GM12873 (cell line): Measurements from ENCODE around the gene SLC49A3.

Experiments
- TF ChIP-seq, protein P1 (sequence below): IDR thresholded peaks from 2 replicates; pipeline ENCODE4 v1.5.1; 2012; ENCODE audit warnings: low read depth, mild to moderate bottlenecking, moderate library complexity, low read length, control low read depth; ENCODE audit not compliant: insufficient read depth; ENCODE audit errors: missing control alignments

SLC49A3 gene

DNA sequence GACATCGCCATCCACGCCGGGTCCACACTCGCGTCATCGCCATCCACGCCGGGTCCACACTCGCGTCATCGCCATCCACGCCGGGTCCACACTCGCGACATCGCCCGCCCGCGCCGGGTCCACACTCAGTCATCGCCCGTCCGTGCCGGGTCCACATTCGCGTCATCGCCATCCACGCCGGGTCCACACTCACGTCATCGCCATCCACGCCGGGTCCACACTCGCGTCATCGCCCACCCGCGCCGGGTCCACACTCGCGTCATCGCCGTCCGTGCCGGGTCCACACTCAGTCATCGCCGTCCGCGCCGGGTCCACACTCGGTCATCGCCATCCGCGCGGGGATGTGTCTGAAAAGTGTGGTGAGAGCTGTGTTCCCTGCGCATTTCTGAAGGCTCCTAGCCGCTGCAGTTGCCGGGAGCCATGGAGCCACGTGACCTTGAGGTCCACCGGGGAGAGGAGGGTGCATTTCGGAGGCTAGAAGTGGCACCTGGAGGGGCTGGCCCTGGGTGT lies 34.0 kb upstream of the SLC49A3 start:
- TF ChIP-seq, protein P1, sequence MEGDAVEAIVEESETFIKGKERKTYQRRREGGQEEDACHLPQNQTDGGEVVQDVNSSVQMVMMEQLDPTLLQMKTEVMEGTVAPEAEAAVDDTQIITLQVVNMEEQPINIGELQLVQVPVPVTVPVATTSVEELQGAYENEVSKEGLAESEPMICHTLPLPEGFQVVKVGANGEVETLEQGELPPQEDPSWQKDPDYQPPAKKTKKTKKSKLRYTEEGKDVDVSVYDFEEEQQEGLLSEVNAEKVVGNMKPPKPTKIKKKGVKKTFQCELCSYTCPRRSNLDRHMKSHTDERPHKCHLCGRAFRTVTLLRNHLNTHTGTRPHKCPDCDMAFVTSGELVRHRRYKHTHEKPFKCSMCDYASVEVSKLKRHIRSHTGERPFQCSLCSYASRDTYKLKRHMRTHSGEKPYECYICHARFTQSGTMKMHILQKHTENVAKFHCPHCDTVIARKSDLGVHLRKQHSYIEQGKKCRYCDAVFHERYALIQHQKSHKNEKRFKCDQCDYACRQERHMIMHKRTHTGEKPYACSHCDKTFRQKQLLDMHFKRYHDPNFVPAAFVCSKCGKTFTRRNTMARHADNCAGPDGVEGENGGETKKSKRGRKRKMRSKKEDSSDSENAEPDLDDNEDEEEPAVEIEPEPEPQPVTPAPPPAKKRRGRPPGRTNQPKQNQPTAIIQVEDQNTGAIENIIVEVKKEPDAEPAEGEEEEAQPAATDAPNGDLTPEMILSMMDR: no peak

- TF ChIP-seq, protein P1: no peak
These were observed 33.3 kb upstream of the SLC49A3 start for GRCh38 chr4:722169-722725.

DNA sequence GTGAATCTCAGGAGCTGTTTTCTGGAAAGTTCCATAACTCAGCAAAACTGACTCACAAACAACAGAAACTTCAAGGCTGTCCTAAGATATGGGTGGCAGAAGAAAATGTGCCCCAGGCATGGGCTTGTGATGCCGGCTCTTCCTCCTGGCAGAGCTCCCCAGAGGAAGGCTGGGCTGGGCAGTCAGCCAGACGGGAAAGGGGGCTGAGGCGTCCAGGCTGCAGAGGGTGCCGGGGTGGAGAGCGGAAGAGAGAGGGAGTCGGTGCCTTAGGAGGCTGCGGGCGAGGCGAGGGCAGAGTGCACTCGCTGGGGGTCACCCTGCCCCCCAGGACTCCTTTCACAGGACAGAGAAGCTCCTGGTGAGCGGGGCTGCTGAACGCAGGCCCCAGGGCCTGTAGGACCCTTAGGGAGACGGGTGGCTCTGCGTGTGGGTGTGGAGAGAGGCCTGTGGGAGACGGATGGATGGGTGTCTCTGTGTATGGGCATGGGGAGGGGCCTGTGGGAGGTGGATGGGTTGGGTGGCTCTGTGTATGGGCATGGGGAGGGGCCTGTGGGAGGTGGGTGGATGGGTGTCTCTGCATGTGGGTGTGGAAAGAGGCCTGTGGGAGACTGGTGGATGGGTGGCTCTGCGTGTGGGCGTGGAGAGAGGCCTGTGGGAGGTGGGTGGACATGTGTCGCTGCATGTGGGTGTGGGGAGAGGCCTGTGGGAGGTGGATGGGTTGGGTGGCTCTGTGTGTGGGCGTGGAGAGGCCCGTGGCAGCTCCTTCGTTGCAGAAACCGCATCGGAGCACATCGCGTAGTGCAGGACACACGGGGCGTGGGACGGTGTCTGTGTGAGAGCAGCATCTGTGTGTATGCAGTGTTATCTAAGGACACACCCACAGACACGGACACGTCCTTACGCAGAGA lies 32.6 kb upstream of the SLC49A3 start:
- TF ChIP-seq, protein P1: no peak

DNA sequence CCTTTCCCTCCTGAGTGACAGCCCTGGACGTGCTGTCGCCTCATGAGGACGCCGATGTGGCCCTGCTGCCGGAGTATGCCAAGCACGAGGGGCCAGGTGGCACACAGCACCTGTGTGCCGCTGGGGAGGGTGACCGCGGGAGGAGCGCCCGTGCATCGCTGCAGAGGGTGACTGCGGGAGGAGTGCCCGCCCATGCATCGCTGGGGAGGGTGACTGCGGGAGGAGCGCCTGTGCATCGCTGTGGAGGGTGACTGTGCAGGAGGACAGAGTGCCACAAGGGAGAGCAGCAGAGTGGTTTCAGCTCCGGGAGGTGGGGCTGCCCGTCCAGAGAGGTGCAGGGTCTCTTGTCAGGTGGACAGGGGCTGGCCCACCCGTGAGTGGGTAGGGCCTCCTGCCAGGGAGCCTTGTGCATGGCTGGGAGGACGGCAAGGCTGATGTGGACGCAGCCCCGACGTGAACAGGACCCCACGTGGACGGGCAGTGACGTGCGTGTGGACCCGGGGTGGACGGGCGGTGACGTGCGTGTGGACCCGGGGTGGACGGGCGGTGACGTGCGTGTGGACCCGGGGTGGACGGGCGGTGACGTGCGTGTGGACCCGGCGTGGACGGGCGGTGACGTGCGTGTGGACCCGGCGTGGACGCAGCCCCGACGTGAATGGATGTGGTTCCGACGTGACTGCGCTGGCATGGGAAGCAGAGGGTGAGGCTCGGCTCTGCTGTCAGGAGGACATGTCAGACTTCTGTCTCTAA lies 31.3 kb upstream of the SLC49A3 start:
- TF ChIP-seq, protein P1: no peak

DNA sequence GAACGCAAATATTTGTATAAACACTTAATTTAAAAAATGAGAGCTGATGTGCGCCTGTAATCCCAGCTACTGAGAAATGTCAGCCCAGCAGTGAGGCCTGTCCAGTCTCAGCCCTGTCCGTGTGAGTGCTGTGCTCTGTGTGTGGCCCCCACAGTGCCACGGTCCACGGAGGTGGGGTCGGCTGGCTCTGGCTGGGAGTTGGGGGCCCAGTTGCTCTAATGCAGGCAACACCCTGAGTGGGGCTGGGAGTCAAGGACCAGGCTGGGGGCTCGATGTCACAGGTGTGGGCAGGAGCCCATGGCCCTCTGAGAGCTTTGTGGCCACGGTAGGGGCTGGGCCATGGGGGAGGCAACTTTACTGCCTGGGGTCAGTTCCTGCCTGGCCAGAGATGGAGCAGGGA lies 29.5 kb upstream of the SLC49A3 start:
- TF ChIP-seq, protein P1: no peak

DNA sequence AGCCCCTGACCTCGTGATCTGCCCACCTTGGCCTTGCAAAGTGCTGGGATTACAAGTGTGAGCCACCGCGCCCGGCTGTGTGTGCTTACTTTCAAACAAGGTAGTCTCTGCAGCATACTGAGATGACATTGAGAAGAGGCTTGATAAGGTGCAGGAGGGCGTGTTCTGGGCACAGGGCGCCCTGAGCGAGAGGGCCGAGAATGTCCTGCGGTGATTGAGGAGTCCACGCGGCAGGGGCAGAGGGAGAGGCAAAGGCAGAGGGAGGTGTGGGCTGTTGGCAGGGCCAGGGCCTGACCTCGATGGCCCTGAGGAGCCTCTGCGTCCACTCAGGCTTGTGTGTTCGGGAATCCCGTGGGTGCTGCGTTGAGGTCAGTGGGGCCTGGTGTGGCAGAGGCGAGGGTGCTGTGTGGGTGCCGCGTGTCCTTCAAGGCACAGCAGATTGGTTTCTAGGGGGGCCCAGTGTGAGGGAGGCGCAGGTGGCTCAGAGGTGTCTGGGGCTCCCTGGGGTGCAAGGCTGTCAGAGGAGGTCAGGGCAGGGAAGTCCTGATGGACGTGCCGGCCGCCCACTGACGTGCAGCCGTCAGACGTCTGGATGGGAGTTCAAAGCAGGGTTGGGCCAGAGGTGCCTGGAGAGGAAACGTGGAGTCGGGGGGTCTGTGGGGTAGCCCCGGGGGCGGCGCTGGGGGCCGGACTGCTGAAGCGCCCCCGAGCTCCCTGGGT lies 28.8 kb upstream of the SLC49A3 start:
- TF ChIP-seq, protein P1: no peak
